DOHH2 (cell line): ENCODE results near the gene TOMM34.
A peak's percentile ranks its signal among the peaks of the same experiment; 100 is the strongest.

Source experiments
- H3F3A ChIP-seq: fragments of 200-600 bp; sonication (generic), shearing (Covaris generic); 2 replicates; pipeline ENCODE4 v1.6.0; 2016; ENCODE audit warnings: antibody characterized with exemption, mild to moderate bottlenecking; ENCODE audit not compliant: control insufficient read depth, insufficient read depth
- H3K27ac ChIP-seq: fragments of 200-600 bp; sonication (generic); 2 replicates; pipeline ENCODE4 v1.5.1; 2014; ENCODE audit warnings: low read depth, mild to moderate bottlenecking, low read length, moderate library complexity
- H3K27me3 ChIP-seq: fragments of 200-600 bp; sonication (generic); 2 replicates; pipeline ENCODE4 v1.6.1; 2014; ENCODE audit warnings: mild to moderate bottlenecking, low read length, mixed read lengths; ENCODE audit not compliant: control insufficient read depth
- H3K36me3 ChIP-seq: fragments of 200-600 bp; sonication (generic); 2 replicates; pipeline ENCODE4 v1.6.1; 2014; ENCODE audit warnings: mild to moderate bottlenecking, low read length, moderate library complexity, mixed read lengths; ENCODE audit not compliant: control insufficient read depth
- H3K4me1 ChIP-seq: fragments of 200-600 bp; sonication (generic); 2 replicates; pipeline ENCODE4 v1.6.1; 2014; ENCODE audit warnings: mild to moderate bottlenecking, low read length, mixed read lengths; ENCODE audit not compliant: control insufficient read depth
- H3K4me2 ChIP-seq: fragments of 200-600 bp; sonication (generic); 2 replicates; pipeline ENCODE4 v1.6.0; 2014; ENCODE audit warnings: mild to moderate bottlenecking, low read length, moderate library complexity
- H3K4me3 ChIP-seq: fragments of 200-600 bp; sonication (generic); 2 replicates; pipeline ENCODE4 v1.5.1; 2014; ENCODE audit warnings: mild to moderate bottlenecking, low read length, mixed read lengths
- H3K79me2 ChIP-seq: fragments of 200-600 bp; sonication (generic); 2 replicates; pipeline ENCODE4 v1.6.1; 2014; ENCODE audit warnings: mild to moderate bottlenecking, low read length, mixed read lengths; ENCODE audit not compliant: control insufficient read depth
- H3K9me2 ChIP-seq: fragments of 200-600 bp; sonication (generic); replicated peaks from 2 replicates; pipeline ENCODE4 v1.6.1; 2014; ENCODE audit warnings: mild to moderate bottlenecking, low read length, mixed read lengths; ENCODE audit not compliant: control insufficient read depth
- H3K9me3 ChIP-seq: fragments of 200-600 bp; sonication (generic); 2 replicates; pipeline ENCODE4 v1.6.1; 2014; ENCODE audit warnings: antibody characterized with exemption, low read length, mixed read lengths; ENCODE audit not compliant: control insufficient read depth, insufficient read depth
- H4K20me1 ChIP-seq: fragments of 200-600 bp; sonication (generic); 2 replicates; pipeline ENCODE4 v1.6.0; 2014; ENCODE audit warnings: low read depth, mild to moderate bottlenecking, antibody characterized with exemption, low read length, moderate library complexity; ENCODE audit not compliant: control insufficient read depth, insufficient read depth
- CTCF ChIP-seq: fragments of 200-600 bp; sonication (generic); IDR thresholded peaks from one replicate; pipeline ENCODE4 v1.5.1; 2014; ENCODE audit warnings: antibody characterized with exemption, mild to moderate bottlenecking, low read depth, low read length; ENCODE audit not compliant: poor library complexity, severe bottlenecking
- EZH2phosphoT487 ChIP-seq: fragments of 200-600 bp; sonication (generic); IDR thresholded peaks from 2 replicates; pipeline ENCODE4 v1.6.1; 2017; ENCODE audit warnings: borderline replicate concordance, mild to moderate bottlenecking, antibody characterized with exemption, low read length, moderate library complexity, mixed read lengths

TOMM34 gene

GRCh38 chr20:44963325-44964215 is 3.4 kb upstream of the TOMM34 start:
- H3K4me2 ChIP-seq = peak overlapping the region; percentile 20
- no peak overlapping the region for H3K27ac ChIP-seq

GRCh38 chr20:44962483-44962882 is 2.3 kb upstream of the TOMM34 start:
- TF ChIP-seq EZH2phosphoT487 (no peak), CTCF (no peak)
- Histone ChIP-seq H3K9me2 (no peaks in the 10 kb centered on the region), H3K36me3 (peaks cover 34% of the 10 kb centered on the region), H3K27me3 (no peaks in the 10 kb centered on the region), H4K20me1 (peaks cover 10% of the 10 kb centered on the region), H3K27ac (no peak overlapping the region), H3K4me2 (no peak overlapping the region), H3K4me1 (peaks cover 63% of the 10 kb centered on the region), H3K79me2 (peaks cover 50% of the 10 kb centered on the region), H3K9me3 (no peaks in the 10 kb centered on the region), H3K4me3 (no peak overlapping the region), H3F3A (peaks cover 10% of the 10 kb centered on the region)

More at GRCh38 chr20:44963325-44964215, 3.4 kb upstream of the TOMM34 start:
- H3K27me3 ChIP-seq = no peaks in the 10 kb centered on the region
- H3K36me3 ChIP-seq = peaks cover 36% of the 10 kb centered on the region
- H3F3A ChIP-seq = peaks cover 14% of the 10 kb centered on the region
- H3K4me3 ChIP-seq = no peak overlapping the region
- peaks cover 50% of the 10 kb centered on the region for H3K79me2 ChIP-seq
- peaks cover 61% of the 10 kb centered on the region for H3K4me1 ChIP-seq
- H3K9me3 ChIP-seq = no peaks in the 10 kb centered on the region
- TF ChIP-seq CTCF = no peak
- peaks cover 6% of the 10 kb centered on the region; the same call in 1 of the 2 replicates for H4K20me1 ChIP-seq
- H3K9me2 ChIP-seq = no peaks in the 10 kb centered on the region

GRCh38 chr20:44961870-44962267 is 1.7 kb upstream of the TOMM34 start:
- Histone ChIP-seq H3K4me1 (peaks cover 68% of the 10 kb centered on the region), H3K4me2 (no peak overlapping the region), H3K27ac (no peak overlapping the region), H3K36me3 (peaks cover 35% of the 10 kb centered on the region), H4K20me1 (peaks cover 10% of the 10 kb centered on the region), H3K4me3 (no peak overlapping the region), H3K9me3 (no peaks in the 10 kb centered on the region), H3K27me3 (no peaks in the 10 kb centered on the region), H3K9me2 (no peaks in the 10 kb centered on the region), H3K79me2 (peaks cover 50% of the 10 kb centered on the region), H3F3A (peaks cover 5% of the 10 kb centered on the region; the same call in 1 of the 2 replicates)
- TF ChIP-seq EZH2phosphoT487 (no peak), CTCF (no peak)
